Measurements from ENCODE around the gene SREBF2. TPM values are rescaled to one million over a fixed set of nuclear protein-coding genes. Genes with fewer than 3 reads are reported as not detected.

Gene SREBF2
- total RNA-seq, 6 experiments from 2014 or later = 29.3 to 42.1 (median 37.6) TPM

DNA sequence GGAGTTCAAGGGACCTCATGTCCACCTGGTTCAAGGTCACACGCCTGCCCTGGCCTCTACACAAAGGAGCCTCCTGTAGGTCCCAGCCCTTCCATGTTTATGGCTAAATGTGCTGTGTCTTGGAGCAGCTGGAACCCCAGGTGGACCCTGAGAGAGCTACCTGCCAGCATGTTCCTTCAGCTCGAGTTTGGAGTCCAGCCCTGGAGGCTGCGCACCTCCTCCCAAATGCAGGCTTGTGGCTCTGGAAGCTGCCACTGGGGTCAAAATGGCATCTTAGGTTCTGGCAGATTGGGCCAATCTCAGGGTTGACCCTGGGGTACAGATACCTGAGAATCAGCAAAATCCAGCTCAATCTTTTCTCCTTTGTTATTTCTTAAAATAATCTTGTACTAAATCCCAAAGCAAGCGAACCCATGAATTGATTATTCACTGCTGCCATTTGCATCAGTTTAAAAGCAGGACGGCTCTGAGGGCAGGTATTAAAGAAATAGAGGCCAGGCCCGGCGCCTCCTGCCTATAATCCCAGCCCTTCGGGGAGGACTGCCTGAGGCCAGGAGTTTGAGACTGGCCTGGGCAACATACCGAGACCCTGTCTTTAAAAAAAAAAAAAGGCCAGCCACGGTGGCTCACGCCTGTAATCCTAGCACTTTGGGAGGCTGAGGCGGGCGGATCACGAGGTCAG, 90.8 kb downstream of the SREBF2 start:
- Mint-ChIP-seq H3K27ac (no peak overlapping the region), H3K27me3 (ENCODE audit: insufficient read depth) (peaks cover 19% of the 10 kb centered on the region), H3K4me1 (ENCODE audit: low read depth) (no peaks in the 10 kb centered on the region), H3K4me3 (no peak overlapping the region), H3K9me3 (no peaks in the 10 kb centered on the region), H3K36me3 (ENCODE audit: low read depth) (no peaks in the 10 kb centered on the region)
- TF ChIP-seq, protein P1, sequence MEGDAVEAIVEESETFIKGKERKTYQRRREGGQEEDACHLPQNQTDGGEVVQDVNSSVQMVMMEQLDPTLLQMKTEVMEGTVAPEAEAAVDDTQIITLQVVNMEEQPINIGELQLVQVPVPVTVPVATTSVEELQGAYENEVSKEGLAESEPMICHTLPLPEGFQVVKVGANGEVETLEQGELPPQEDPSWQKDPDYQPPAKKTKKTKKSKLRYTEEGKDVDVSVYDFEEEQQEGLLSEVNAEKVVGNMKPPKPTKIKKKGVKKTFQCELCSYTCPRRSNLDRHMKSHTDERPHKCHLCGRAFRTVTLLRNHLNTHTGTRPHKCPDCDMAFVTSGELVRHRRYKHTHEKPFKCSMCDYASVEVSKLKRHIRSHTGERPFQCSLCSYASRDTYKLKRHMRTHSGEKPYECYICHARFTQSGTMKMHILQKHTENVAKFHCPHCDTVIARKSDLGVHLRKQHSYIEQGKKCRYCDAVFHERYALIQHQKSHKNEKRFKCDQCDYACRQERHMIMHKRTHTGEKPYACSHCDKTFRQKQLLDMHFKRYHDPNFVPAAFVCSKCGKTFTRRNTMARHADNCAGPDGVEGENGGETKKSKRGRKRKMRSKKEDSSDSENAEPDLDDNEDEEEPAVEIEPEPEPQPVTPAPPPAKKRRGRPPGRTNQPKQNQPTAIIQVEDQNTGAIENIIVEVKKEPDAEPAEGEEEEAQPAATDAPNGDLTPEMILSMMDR (IDR thresholded peaks at IDR 0.05) = no peak
- no peak for DNase-seq

DNA sequence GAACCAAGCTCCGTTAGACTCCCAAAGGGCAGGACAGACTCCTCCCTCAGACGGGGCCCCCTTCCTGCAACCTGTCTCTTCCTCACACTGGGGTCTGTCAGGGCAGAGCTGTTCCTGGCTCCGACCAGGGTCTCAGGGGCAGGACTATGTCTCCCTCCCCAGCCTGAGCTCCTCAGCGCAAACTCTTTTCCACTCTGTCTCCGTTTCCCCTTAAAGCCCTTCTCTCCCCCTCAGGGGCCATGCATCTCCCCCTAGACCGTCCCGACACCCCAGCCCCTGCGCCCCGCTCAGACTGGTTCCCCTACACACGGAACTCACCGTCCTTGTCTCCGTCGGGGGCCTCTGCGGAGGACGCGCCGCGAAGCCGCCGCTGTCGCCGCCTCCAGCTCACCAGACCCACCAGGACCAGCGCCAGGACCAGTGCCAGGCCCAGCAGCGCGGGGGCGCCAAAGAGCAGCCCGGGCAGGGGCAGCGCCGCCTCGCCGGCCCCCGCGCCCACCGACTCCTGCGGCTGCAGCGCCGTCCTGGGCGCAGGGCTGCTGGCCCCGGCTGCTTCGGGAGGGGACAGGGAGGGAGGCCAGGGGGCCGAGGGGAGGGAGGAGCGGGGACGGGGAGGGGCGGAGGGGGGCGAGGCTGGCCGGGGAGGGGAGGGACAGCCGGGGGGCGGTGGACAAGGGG, 93.0 kb downstream of the SREBF2 start:
- no peaks in the 10 kb centered on the region for H3K4me1 Mint-ChIP-seq (ENCODE audit: low read depth)
- peaks cover 19% of the 10 kb centered on the region for H3K27me3 Mint-ChIP-seq (ENCODE audit: insufficient read depth)
- H3K9me3 Mint-ChIP-seq = no peaks in the 10 kb centered on the region
- no peak overlapping the region for H3K27ac Mint-ChIP-seq
- no peak for DNase-seq
- no peaks in the 10 kb centered on the region for H3K36me3 Mint-ChIP-seq (ENCODE audit: low read depth)
- peak overlapping the region; percentile 32; the same call in 1 of the 2 replicates for H3K4me3 Mint-ChIP-seq
- TF ChIP-seq, protein P1 (IDR thresholded peaks at IDR 0.05) = peak; percentile 75

DNA sequence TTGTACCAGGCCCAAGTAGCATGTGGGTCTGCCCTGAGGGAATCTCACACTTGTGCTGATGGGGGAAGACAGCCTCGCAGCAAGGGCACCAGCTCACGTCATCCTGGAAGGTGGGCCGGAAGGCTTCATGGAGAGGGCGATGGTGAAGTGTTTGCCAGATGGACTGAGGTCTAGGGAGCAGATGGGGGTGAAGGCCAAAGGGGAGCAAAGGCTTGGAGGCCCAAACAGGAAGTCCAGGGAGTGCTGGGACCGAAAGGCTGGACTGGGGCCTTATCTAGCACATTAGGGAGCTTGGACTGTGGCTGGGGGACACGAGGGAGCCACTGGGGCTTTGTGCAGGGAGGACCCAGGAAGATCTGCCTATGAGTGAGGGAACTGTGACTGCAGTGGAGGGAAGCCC, 94.9 kb downstream of the SREBF2 start:
- Mint-ChIP-seq H3K27ac (no peak overlapping the region), H3K27me3 (ENCODE audit: insufficient read depth) (peaks cover 19% of the 10 kb centered on the region), H3K36me3 (ENCODE audit: low read depth) (no peaks in the 10 kb centered on the region), H3K4me3 (no peak overlapping the region), H3K9me3 (no peaks in the 10 kb centered on the region), H3K4me1 (ENCODE audit: low read depth) (no peaks in the 10 kb centered on the region)
- TF ChIP-seq, protein P1 (IDR thresholded peaks at IDR 0.05) = no peak
- DNase-seq = no peak

DNA sequence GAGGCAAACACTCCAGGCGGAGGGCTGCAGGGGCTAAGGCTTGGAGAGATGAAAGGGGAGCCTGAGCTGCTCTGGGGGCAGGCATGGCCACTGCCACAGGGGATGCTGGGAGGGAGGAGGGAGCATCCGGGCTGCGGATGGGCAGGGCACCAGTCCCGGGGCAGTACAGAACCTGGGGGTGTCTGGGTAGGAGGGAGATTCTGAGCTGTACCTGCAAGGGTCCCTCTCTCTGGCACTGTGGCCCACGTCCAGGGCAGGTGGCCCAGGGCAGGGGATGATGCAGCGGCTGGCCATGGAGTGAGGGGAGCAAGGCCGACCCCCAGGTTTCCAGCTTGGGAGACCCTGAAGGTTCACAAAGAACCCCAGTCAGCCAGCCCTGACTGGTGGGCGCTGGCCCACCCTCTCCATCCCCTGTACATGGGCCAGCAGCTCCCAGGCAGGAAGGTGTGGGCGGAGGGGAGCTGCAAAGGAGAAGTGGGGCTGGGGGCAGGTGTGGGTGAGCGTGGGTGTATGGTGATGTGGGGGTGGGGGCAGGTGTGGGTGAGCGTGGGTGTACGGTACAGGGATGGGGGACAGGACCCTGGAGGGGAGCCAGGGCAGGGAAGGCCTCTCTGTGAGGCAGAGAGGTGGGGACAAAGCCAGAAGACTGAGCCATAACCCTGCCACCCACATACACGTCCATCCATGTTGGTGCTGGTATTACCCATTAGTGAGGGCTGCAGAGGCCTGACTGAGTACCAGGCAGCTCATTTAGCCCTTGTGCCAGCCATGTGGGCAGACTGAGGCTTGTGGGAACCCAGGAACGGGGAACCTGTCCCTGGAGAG, 95.9 kb downstream of the SREBF2 start:
- Mint-ChIP-seq H3K36me3 (ENCODE audit: low read depth) (no peaks in the 10 kb centered on the region), H3K4me3 (no peak overlapping the region), H3K4me1 (ENCODE audit: low read depth) (no peaks in the 10 kb centered on the region), H3K27ac (no peak overlapping the region), H3K9me3 (no peaks in the 10 kb centered on the region), H3K27me3 (ENCODE audit: insufficient read depth) (peaks cover 17% of the 10 kb centered on the region)
- no peak for DNase-seq
- TF ChIP-seq, protein P1 (IDR thresholded peaks at IDR 0.05) = no peak

DNA sequence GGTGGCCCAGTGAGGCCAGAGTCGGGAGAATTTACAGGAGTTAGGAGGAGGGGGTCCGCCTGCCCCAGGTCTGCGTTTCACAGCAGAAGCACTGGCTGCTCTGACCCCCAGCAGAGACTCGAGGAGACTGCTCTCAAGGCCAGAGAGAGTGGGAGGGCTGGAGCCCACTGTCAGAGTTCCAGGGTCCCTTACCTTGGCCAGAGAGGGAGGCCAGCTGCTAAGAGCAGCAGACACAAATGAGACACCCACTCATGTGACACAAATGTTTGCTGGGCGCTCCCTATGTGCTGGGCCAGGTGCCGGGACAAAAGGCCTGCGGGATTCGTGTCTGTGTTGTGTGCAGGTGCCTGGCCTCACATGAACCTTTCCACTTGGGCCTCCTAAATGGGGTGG, 96.5 kb downstream of the SREBF2 start:
- Mint-ChIP-seq H3K27ac (no peak overlapping the region), H3K4me3 (no peak overlapping the region), H3K4me1 (ENCODE audit: low read depth) (no peaks in the 10 kb centered on the region), H3K9me3 (no peaks in the 10 kb centered on the region), H3K27me3 (ENCODE audit: insufficient read depth) (peaks cover 17% of the 10 kb centered on the region), H3K36me3 (ENCODE audit: low read depth) (no peaks in the 10 kb centered on the region)
- DNase-seq = no peak
- TF ChIP-seq, protein P1 (IDR thresholded peaks at IDR 0.05) = no peak
